GM23338 (cell line): ENCODE measurements around the gene GPRIN1.

Source experiments
- EZH2 ChIP-seq: fragments of 200-600 bp; sonication (generic); IDR thresholded peaks from one replicate; pipeline ENCODE4 v1.8.0; 2017; ENCODE audit warnings: antibody characterized with exemption, mild to moderate bottlenecking, low read depth; ENCODE audit not compliant: unreplicated experiment
- EZH2phosphoT487 ChIP-seq: fragments of 200-600 bp; sonication (generic); IDR thresholded peaks from one replicate; pipeline ENCODE4 v1.8.1; 2018; ENCODE audit warnings: antibody characterized with exemption; ENCODE audit not compliant: unreplicated experiment
- POLR2AphosphoS5 ChIP-seq: IDR thresholded peaks from 2 replicates; pipeline ENCODE4 v1.6.1; 2016; ENCODE audit warnings: antibody characterized with exemption, low read depth
- REST ChIP-seq: IDR thresholded peaks from one replicate; pipeline ENCODE4 v1.6.1; 2018; ENCODE audit warnings: antibody characterized with exemption; ENCODE audit not compliant: unreplicated experiment
- ZNF114 ChIP-seq: fragments of 250-450 bp; sonication (Bioruptor Pico); IDR thresholded peaks from 2 replicates; pipeline ENCODE4 v1.5.0; 2020; ENCODE audit warnings: mild to moderate bottlenecking, moderate library complexity
- TF ChIP-seq, protein P1 (sequence below), 2 experiments: fragments of 200-600 bp in 1 of 2; sonication (generic) in 1 of 2; conservative IDR thresholded peaks; 2 replicates each; pipeline versions ENCODE4 v1.5.1 to v1.6.1; 2016 to 2017; ENCODE audit warnings: antibody characterized with exemption in 2 of 2, low read depth in 2 of 2, mild to moderate bottlenecking in 2 of 2, moderate library complexity in 1 of 2

GRCh38 chr5:176552332-176552869 is 57.6 kb downstream of the GPRIN1 start:
- TF ChIP-seq, protein P1, sequence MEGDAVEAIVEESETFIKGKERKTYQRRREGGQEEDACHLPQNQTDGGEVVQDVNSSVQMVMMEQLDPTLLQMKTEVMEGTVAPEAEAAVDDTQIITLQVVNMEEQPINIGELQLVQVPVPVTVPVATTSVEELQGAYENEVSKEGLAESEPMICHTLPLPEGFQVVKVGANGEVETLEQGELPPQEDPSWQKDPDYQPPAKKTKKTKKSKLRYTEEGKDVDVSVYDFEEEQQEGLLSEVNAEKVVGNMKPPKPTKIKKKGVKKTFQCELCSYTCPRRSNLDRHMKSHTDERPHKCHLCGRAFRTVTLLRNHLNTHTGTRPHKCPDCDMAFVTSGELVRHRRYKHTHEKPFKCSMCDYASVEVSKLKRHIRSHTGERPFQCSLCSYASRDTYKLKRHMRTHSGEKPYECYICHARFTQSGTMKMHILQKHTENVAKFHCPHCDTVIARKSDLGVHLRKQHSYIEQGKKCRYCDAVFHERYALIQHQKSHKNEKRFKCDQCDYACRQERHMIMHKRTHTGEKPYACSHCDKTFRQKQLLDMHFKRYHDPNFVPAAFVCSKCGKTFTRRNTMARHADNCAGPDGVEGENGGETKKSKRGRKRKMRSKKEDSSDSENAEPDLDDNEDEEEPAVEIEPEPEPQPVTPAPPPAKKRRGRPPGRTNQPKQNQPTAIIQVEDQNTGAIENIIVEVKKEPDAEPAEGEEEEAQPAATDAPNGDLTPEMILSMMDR (conservative IDR thresholded peaks at IDR 0.05; ENCODE audit: low read depth in 2 of 2): no peak
- TF ChIP-seq POLR2AphosphoS5: no peak
- TF ChIP-seq EZH2: no peak
- TF ChIP-seq ZNF114 (CRISPR knock-in tag): no peak
- TF ChIP-seq EZH2phosphoT487: no peak
- TF ChIP-seq REST: no peak
